Measurements from ENCODE around the gene L1CAM.

L1CAM gene

DNA sequence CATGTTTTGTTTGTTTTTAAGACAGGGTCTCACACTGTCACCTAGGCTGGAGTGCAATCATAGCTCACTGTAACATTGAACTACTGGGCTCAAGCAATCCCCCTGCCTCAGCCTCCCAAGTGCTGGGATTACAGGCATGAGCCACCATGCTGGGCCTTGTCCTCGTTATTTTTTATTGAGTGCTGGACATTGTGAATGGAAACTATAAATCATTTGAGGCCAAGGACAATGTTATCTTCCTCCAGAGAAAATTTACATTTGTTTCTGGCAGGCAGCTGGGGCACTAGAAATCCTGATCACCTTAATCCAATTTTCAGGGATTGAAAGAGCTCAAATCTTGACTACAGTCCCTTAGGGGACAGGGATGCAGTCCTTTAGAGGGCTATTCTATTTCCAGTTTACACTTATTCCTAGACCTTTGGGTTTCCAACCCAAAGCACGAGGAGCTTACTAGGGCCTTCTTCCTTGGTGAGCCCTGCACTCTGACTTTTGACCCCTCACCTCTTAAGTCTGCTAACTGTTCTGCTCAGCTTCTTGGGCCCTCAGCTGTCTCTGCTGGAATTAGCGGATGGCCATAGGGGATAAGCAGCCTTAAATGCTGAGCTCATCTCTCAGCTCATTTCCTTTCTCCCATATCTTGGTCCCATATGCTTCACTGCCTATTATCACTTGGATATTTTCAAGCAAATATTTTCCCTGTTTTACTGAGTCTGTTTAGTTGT lies 32.6 kb downstream of the L1CAM start:
- no peak for DNase-seq (ENCODE audit: low read depth)
- peaks cover 67% of the 10 kb centered on the region for H3K27me3 ChIP-seq (replicated peaks; ENCODE audit: control insufficient read depth, insufficient read depth, low read length)
- no peaks in the 10 kb centered on the region for H3K4me1 ChIP-seq (ENCODE audit: control insufficient read depth, insufficient read depth, low read length)
- no peak overlapping the region for H3K9ac ChIP-seq (ENCODE audit: low read length)
- H3K4me3 ChIP-seq (ENCODE audit: low read length) = no peak overlapping the region
- no peaks in the 10 kb centered on the region for H3K36me3 ChIP-seq (ENCODE audit: control insufficient read depth, insufficient read depth, low read length, severe bottlenecking)
- peaks cover 2% of the 10 kb centered on the region for H3K9me3 ChIP-seq (ENCODE audit: control insufficient read depth, low read length)

DNA sequence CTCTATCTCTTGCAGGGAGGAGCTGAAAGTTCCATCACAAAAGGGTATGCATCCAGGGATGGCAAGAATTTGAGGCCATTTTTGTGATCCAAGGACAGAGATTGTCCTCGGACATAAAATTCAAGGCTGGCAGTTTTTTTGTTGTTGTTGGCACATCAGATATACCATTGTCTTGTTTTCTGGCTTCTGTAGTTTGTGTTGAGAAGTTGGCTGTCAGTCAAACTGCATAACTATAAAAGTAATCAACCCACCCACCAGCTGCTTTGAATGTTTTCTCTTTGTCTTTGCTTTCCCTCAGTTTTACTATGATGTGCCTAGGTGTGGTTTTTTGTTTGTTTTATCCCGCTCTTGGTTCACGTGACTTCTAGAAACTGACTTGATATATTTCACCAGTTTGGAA lies 34.0 kb downstream of the L1CAM start:
- H3K4me1 ChIP-seq (ENCODE audit: control insufficient read depth, insufficient read depth, low read length) = no peaks in the 10 kb centered on the region
- H3K27me3 ChIP-seq (replicated peaks; ENCODE audit: control insufficient read depth, insufficient read depth, low read length) = peaks cover 63% of the 10 kb centered on the region
- DNase-seq (ENCODE audit: low read depth) = no peak
- H3K9ac ChIP-seq (ENCODE audit: low read length) = no peak overlapping the region
- no peaks in the 10 kb centered on the region for H3K36me3 ChIP-seq (ENCODE audit: control insufficient read depth, insufficient read depth, low read length, severe bottlenecking)
- peaks cover 2% of the 10 kb centered on the region for H3K9me3 ChIP-seq (ENCODE audit: control insufficient read depth, low read length)
- no peak overlapping the region for H3K4me3 ChIP-seq (ENCODE audit: low read length)

DNA sequence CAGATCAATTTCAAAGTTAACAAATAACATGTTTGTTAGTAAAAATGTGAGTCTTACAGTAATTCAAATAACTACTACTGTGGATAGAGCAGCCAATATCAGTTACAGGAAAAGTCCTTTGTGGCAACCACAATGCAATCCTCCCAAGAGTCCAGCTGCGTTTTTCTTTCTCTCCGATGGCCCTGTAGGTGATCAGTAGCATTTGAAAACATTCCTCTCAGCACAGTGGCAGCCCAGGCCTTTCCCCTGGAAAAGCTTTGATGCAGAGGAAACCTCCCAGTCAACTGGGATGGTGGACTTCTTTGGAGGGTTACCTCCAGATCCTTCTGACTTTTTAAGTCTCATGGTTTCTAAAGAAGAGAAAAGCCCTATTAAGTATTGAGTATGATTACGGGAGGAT lies 37.6 kb downstream of the L1CAM start:
- Histone ChIP-seq H3K36me3 (ENCODE audit: control insufficient read depth, insufficient read depth, low read length, severe bottlenecking) (no peaks in the 10 kb centered on the region), H3K9ac (ENCODE audit: low read length) (no peak overlapping the region), H3K4me3 (ENCODE audit: low read length) (no peak overlapping the region), H3K4me1 (ENCODE audit: control insufficient read depth, insufficient read depth, low read length) (no peaks in the 10 kb centered on the region), H3K27me3 (replicated peaks; ENCODE audit: control insufficient read depth, insufficient read depth, low read length) (peaks cover 65% of the 10 kb centered on the region), H3K9me3 (ENCODE audit: control insufficient read depth, low read length) (peaks cover 2% of the 10 kb centered on the region)
- no peak for DNase-seq (ENCODE audit: low read depth)

DNA sequence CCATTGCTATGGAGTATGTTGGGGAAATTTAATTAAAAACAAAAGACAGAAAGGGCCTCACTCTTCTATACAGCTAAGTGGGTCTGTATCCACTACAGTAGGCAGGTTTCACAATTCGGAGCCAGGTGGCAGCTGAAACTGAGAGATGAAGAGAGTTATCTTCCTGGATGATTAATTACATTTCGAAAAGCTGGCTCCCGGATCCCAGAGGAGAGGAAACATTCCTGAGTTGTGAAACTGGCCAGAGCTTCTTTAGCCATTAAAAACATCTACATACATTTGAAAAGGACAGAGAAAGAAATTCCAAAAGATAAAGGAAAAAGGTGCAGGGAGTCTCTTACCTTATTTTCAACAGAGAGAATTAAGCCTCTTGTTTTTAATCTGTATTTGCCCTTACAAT lies 40.1 kb downstream of the L1CAM start:
- DNase-seq (ENCODE audit: low read depth) = no peak
- H3K9ac ChIP-seq (ENCODE audit: low read length) = no peak overlapping the region
- H3K4me1 ChIP-seq (ENCODE audit: control insufficient read depth, insufficient read depth, low read length) = no peaks in the 10 kb centered on the region
- H3K36me3 ChIP-seq (ENCODE audit: control insufficient read depth, insufficient read depth, low read length, severe bottlenecking) = no peaks in the 10 kb centered on the region
- peaks cover 60% of the 10 kb centered on the region for H3K27me3 ChIP-seq (replicated peaks; ENCODE audit: control insufficient read depth, insufficient read depth, low read length)
- H3K9me3 ChIP-seq (ENCODE audit: control insufficient read depth, low read length) = no peaks in the 10 kb centered on the region
- H3K4me3 ChIP-seq (ENCODE audit: low read length) = no peak overlapping the region

DNA sequence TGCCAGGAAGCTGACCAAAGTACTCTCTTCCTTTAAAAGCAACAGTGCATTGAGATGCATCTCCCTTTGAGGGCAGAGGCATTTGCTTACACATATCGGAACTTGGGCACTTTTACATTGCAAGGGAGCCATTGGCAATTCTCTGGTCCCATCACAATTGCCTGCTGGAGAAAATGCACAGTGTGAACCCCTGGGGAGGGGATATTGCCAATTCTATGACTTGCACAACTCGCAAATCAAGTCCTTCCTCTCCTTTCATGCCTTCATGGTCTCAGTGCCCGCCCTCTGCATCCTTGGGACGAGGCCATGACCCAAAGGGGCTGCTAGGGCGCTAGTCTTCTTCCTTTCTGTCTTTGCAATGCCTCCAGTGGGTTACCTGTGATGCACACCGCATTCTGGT lies 40.8 kb downstream of the L1CAM start:
- Histone ChIP-seq H3K9me3 (ENCODE audit: control insufficient read depth, low read length) (no peaks in the 10 kb centered on the region), H3K36me3 (ENCODE audit: control insufficient read depth, insufficient read depth, low read length, severe bottlenecking) (no peaks in the 10 kb centered on the region), H3K9ac (ENCODE audit: low read length) (no peak overlapping the region), H3K4me3 (ENCODE audit: low read length) (no peak overlapping the region), H3K4me1 (ENCODE audit: control insufficient read depth, insufficient read depth, low read length) (no peaks in the 10 kb centered on the region), H3K27me3 (replicated peaks; ENCODE audit: control insufficient read depth, insufficient read depth, low read length) (peaks cover 56% of the 10 kb centered on the region)
- no peak for DNase-seq (ENCODE audit: low read depth)

DNA sequence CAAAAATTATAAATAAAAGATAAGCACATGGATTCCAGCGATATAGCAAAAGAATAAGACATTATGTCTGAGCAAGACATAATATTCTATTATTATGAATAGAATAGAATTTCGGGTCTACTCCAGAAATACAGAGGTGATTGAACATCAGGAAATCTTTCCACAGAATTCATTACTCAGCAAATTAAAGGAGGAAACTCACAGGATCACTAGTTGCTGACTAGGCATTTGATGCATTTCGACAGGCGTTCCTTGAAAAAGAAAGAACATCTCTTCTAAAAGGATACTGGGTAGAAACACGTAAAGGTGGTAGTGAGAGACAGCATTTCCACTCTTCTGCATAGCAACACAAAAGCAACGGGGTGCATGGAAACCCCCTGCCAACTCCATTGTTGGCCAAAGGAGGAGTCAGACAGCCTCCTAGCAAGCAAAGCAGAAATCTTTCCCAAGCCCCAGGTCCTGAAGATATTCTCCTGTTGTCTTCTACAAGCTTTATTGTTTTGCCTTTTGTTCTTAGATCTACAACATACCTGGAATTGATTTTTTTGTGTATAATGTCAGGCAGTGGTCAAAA lies 41.4 kb downstream of the L1CAM start:
- Histone ChIP-seq H3K4me1 (ENCODE audit: control insufficient read depth, insufficient read depth, low read length) (no peaks in the 10 kb centered on the region), H3K27me3 (replicated peaks; ENCODE audit: control insufficient read depth, insufficient read depth, low read length) (peaks cover 60% of the 10 kb centered on the region), H3K9ac (ENCODE audit: low read length) (no peak overlapping the region), H3K4me3 (ENCODE audit: low read length) (no peak overlapping the region), H3K9me3 (ENCODE audit: control insufficient read depth, low read length) (no peaks in the 10 kb centered on the region), H3K36me3 (ENCODE audit: control insufficient read depth, insufficient read depth, low read length, severe bottlenecking) (no peaks in the 10 kb centered on the region)
- DNase-seq (ENCODE audit: low read depth) = no peak

DNA sequence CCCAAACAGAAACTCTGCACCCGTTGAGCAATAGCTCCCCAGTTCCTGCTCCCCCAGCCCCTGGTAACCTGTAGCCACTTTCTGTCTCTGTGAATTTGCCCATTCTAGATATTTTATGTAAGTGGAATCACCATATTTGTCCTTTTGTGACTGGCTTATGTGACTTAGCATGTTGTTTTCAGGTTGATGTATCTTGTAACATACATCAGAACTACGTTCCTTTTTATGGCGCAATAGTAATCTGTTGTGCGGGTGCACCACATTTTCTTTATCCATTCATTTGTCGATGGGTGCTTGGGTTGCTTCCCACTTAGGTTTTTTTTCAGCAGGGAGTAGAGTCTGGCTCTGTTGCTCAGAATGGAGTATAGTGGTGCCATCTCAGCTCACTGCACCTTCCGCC lies 49.1 kb downstream of the L1CAM start:
- H3K4me3 ChIP-seq (ENCODE audit: low read length) = no peak overlapping the region
- peaks cover 8% of the 10 kb centered on the region for H3K9me3 ChIP-seq (ENCODE audit: control insufficient read depth, low read length)
- no peaks in the 10 kb centered on the region for H3K36me3 ChIP-seq (ENCODE audit: control insufficient read depth, insufficient read depth, low read length, severe bottlenecking)
- H3K9ac ChIP-seq (ENCODE audit: low read length) = no peak overlapping the region
- DNase-seq (ENCODE audit: low read depth) = no peak
- H3K4me1 ChIP-seq (ENCODE audit: control insufficient read depth, insufficient read depth, low read length) = no peaks in the 10 kb centered on the region
- peaks cover 61% of the 10 kb centered on the region for H3K27me3 ChIP-seq (replicated peaks; ENCODE audit: control insufficient read depth, insufficient read depth, low read length)

DNA sequence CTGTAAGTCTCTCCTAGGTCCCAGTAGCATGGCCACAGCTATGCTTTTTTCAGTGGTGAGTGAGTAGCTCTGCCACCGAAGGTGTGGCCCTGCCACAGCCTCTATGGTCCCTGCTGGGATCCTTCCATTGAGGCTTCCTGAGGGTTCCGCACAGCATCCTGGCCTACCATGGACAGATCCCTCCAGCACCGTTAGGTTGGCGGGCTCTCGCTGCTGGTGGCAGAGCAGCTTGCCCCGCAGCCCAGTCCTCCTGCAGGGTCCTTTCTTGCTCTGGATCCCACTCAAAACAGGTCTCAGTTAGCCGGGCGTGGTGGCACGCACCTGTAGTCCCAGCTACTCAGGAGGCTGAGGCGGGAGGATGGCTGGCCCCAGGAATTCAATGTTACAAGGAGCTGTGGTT lies 53.2 kb downstream of the L1CAM start:
- peaks cover 49% of the 10 kb centered on the region for H3K27me3 ChIP-seq (replicated peaks; ENCODE audit: control insufficient read depth, insufficient read depth, low read length)
- H3K36me3 ChIP-seq (ENCODE audit: control insufficient read depth, insufficient read depth, low read length, severe bottlenecking) = no peaks in the 10 kb centered on the region
- no peak overlapping the region for H3K9ac ChIP-seq (ENCODE audit: low read length)
- H3K9me3 ChIP-seq (ENCODE audit: control insufficient read depth, low read length) = peaks cover 8% of the 10 kb centered on the region
- H3K4me1 ChIP-seq (ENCODE audit: control insufficient read depth, insufficient read depth, low read length) = no peaks in the 10 kb centered on the region
- no peak for DNase-seq (ENCODE audit: low read depth)
- no peak overlapping the region for H3K4me3 ChIP-seq (ENCODE audit: low read length)

DNA sequence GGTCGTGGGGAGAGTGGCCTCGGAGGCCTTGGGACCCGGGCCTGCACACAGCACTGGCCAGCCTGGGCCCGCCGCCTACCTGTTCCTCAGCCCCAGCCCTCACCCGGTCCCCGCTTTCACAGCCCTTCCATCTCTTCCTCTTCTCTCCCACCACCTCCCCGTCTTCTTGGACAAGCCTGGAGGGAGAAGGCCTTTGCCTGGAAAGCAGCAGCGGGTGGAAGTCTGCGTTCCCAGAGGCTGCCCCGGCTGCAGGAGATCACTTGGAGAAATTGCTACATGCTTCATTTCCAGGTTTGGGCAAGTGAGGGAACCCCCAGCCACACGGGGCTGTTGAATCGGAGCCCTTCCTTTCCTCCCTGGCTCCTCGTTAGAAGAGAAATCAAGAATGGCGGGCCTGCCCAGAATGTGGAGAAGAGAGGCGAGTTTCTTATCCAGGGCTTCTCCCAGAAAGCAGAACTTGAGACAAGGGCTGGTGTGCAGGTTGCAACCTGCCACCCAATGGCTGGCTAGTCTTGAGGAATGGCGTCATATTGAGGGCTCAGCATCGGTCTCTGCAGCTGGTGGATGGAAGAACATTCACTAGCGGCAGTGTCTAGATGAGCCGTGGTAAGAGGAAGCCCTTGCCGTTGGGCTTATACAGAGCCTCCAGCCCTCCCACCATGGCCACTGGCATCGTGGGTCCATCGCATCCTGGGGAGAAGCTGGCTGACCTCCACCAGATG lies 54.4 kb downstream of the L1CAM start:
- no peaks in the 10 kb centered on the region for H3K4me1 ChIP-seq (ENCODE audit: control insufficient read depth, insufficient read depth, low read length)
- DNase-seq (ENCODE audit: low read depth) = no peak
- no peaks in the 10 kb centered on the region for H3K36me3 ChIP-seq (ENCODE audit: control insufficient read depth, insufficient read depth, low read length, severe bottlenecking)
- H3K27me3 ChIP-seq (replicated peaks; ENCODE audit: control insufficient read depth, insufficient read depth, low read length) = peaks cover 50% of the 10 kb centered on the region
- H3K9ac ChIP-seq (ENCODE audit: low read length) = no peak overlapping the region
- peaks cover 8% of the 10 kb centered on the region for H3K9me3 ChIP-seq (ENCODE audit: control insufficient read depth, low read length)
- no peak overlapping the region for H3K4me3 ChIP-seq (ENCODE audit: low read length)

DNA sequence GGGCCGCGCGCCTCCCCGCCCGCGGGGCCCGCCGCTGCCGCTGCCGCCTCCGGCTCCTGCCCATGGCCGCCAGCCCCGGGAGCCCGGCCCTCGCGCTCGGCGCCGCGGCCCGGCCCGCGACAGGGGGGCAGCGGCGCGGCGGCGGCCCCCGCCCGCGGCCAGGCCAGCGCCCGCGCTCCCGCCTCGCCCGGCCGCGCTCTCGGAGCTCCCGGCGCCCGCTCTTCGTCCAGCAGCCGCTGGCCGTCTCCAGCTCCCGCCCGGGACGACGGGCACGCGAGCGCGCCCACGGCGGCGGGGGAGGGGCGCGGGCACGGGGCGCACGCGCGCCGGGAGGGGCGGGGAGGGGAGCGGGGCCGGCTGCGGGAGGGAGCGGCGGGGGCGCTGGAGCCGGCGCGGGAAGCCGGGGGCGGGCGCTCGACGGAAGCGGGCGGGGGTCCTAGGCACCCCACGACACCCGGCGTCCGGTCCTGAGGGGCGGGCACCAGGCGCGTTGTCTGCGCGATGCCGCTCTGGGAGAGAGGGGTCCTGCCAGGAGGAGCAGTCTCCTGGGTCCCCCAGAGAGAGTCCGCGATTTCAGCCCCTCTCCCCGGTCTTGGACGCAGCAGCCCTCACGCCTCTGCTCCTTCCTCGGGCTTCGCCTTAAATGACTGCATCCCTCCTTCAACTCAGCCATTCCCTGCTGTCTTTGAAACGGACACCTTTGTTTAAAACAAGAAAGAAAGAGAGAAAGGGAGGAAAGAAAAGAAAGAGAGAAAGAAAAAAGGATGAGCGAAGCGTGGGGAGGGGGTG lies 55.1 kb downstream of the L1CAM start:
- peak; percentile 38 for DNase-seq (ENCODE audit: low read depth)
- H3K9ac ChIP-seq (ENCODE audit: low read length) = no peak overlapping the region
- H3K4me3 ChIP-seq (ENCODE audit: low read length) = no peak overlapping the region
- peaks cover 8% of the 10 kb centered on the region for H3K9me3 ChIP-seq (ENCODE audit: control insufficient read depth, low read length)
- H3K4me1 ChIP-seq (ENCODE audit: control insufficient read depth, insufficient read depth, low read length) = no peaks in the 10 kb centered on the region
- H3K27me3 ChIP-seq (replicated peaks; ENCODE audit: control insufficient read depth, insufficient read depth, low read length) = peaks cover 50% of the 10 kb centered on the region
- no peaks in the 10 kb centered on the region for H3K36me3 ChIP-seq (ENCODE audit: control insufficient read depth, insufficient read depth, low read length, severe bottlenecking)

Data from adipocyte (in vitro differentiated cells).